Spleen (tissue), 7 donors: ENCODE measurements around the gene PCDHGA10.

Experiments used
- CTCF ChIP-seq, 11 experiments: fragments of 200-600 bp in 7 of 11; fragments of 450-650 bp in 4 of 11; sonication (generic) in 4 of 11; IDR thresholded peaks in 8 of 11; conservative IDR thresholded peaks in 3 of 11; 1 replicate in 7 of 11; 2 replicates in 4 of 11; pipeline versions ENCODE4 v1.4.0 to v1.8.0; 2016 to 2021; ENCODE audit warnings: antibody characterized with exemption in 11 of 11, inconsistent platforms in 4 of 11, mild to moderate bottlenecking in 1 of 11
- POLR2A ChIP-seq, 3 donors: fragments of 450-650 bp; IDR thresholded peaks; one replicate each; pipeline ENCODE4 v1.5.1; 2017; ENCODE audit warnings: antibody characterized with exemption in 3 of 3, mild to moderate bottlenecking in 1 of 3
- donor health status: DM: no; HTN: no; CAD: no; lungs with moderate emphysema.
- donor health status: DM: no; HTN: no; CAD: no.
- donor health status: DM: no; HTN: no; CAD: no.

- no peak for TF ChIP-seq POLR2A (IDR thresholded peaks at IDR 0.05)
- no peak for TF ChIP-seq CTCF (IDR thresholded peaks at IDR 0.05 in 8 of 11, conservative IDR thresholded peaks at IDR 0.05 in 3 of 11)
Measured at GRCh38 chr5:141388661-141389060, 24.1 kb upstream of the PCDHGA10 start.
